SHP77 (cell line): Measurements from ENCODE around the gene RABL2A.
"Not testable (repeated sequence)": the region's sequence is repeated elsewhere in the genome, so short reads cannot be mapped to it uniquely, and the experiment has no call there.

Source experiments
- DNase-seq, 2 experiments: peaks; one replicate each; lab custom pipeline; 2025; lab: John Stamatoyannopoulos, UW

RABL2A gene

GRCh38 chr2:113609822-113610221, 17.2 kb upstream of the RABL2A start:
- not testable (repeated sequence) for DNase-seq

- not testable (repeated sequence) for DNase-seq
Observed at GRCh38 chr2:113621002-113621401, 6.1 kb upstream of the RABL2A start.

GRCh38 chr2:113625906-113626305, 1.2 kb upstream of the RABL2A start:
- not testable (repeated sequence) for DNase-seq

GRCh38 chr2:113632849-113633345, 5.8 kb downstream of the RABL2A start:
- not testable (repeated sequence) for DNase-seq

- DNase-seq = not testable (repeated sequence)
Observed at GRCh38 chr2:113635358-113635757, 8.3 kb downstream of the RABL2A start.

GRCh38 chr2:113636226-113636625, 9.2 kb downstream of the RABL2A start:
- not testable (repeated sequence) for DNase-seq

GRCh38 chr2:113638084-113638483, 11.0 kb downstream of the RABL2A start:
- not testable (repeated sequence) for DNase-seq

- DNase-seq = not testable (repeated sequence)
Observed at GRCh38 chr2:113646217-113646616, 19.2 kb downstream of the RABL2A start.

GRCh38 chr2:113650834-113651815, 24.1 kb downstream of the RABL2A start:
- not testable (repeated sequence) for DNase-seq

- DNase-seq = not testable (repeated sequence)
Observed at GRCh38 chr2:113652599-113652998, 25.5 kb downstream of the RABL2A start.

GRCh38 chr2:113656031-113656624, 29.1 kb downstream of the RABL2A start:
- DNase-seq = not testable (repeated sequence)

- not testable (repeated sequence) for DNase-seq
Observed at GRCh38 chr2:113657735-113658134, 30.7 kb downstream of the RABL2A start.

- DNase-seq = not testable (repeated sequence)
Observed at GRCh38 chr2:113663285-113664060, 36.4 kb downstream of the RABL2A start.

GRCh38 chr2:113664761-113665533, 37.9 kb downstream of the RABL2A start:
- not testable (repeated sequence) for DNase-seq

GRCh38 chr2:113669013-113669412, 41.9 kb downstream of the RABL2A start:
- DNase-seq = not testable (repeated sequence)

- no peak for DNase-seq
Observed at GRCh38 chr2:113672326-113672932, 45.4 kb downstream of the RABL2A start.

- DNase-seq = no peak
Observed at GRCh38 chr2:113675875-113676274, 48.8 kb downstream of the RABL2A start.

GRCh38 chr2:113676623-113677266, 49.7 kb downstream of the RABL2A start:
- no peak for DNase-seq

GRCh38 chr2:113677330-113677729, 50.3 kb downstream of the RABL2A start:
- no peak for DNase-seq

GRCh38 chr2:113679457-113679856, 52.4 kb downstream of the RABL2A start:
- no peak for DNase-seq
